ACHN (cell line): ENCODE results near the gene NOCT.
"Not testable (repeated sequence)": the region's sequence is repeated elsewhere in the genome, so short reads cannot be mapped to it uniquely, and the experiment has no call there.

Source experiments
- DNase-seq: peaks from one replicate; pipeline ENCODE4 v3.0.0-alpha.2; 2015
- in situ Hi-C: cut with HindIII; loops from 2 replicates; pipeline ENCODE4 v1.10.0; 2017; ENCODE audit warnings: low sequenced_read_pairs, low pct_ligation_motif_present, low pct_unique_long_range_greater_than_20kb

Gene NOCT

DNA sequence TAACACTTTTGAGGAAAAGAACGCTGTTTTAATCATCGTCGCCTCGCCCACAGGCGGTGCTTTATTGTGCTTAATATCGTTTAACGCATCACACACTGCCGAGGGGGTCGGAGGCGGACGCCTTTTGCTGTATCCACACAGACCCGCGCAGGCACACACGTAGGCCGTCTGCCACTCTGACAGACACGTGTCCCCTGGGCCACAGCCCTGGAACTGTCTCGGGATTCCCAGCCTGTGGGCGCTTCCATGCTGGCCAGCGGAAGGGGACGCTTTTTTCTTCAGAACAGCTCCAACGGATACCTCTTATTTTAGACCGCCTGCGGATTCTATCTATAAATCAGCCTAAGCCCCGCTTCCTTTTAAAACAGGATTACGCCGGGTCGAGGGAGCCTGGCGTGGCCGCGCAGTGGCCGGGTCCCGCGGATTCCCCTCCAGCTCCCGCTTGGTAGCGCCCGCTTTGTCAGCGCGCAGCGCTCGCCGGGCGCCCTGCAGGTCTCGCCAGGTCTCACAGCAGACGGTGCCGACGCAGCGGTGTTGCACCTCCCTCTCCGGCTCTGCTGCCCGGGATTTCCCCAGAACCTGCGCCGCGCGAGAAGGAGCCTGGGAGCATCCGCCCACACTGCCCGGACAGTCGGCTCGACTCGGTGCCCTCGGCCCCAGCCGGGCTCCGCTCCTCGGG is at the start of gene NOCT:
NOCT (plus strand) TSS at position 513 of the 679 bp plus-strand sequence. CDS start 201 bp downstream, outside the sequence.
- DNase-seq = peak; percentile 88
- in situ Hi-C loops = no loop called here

DNA sequence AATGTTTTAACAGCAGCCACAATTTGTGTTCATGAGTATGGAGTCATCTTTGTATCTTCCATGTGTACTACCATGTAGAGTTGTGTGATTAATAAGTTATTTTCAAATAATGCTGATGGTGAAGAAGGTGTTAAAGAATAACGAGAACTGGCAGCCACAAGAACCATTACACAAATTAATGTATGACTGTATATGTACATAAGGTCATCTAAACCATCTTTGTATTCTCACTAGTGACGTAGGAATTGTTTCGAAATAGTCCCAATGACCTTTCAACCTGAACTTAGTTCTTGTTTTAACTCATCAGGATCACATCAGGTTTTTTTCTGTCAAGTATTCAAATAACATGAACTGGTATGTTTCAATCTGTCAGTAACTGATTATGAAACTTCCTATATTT is 48.3 kb upstream of the NOCT start:
- no peak for DNase-seq
- in situ Hi-C loops = no loop called here

DNA sequence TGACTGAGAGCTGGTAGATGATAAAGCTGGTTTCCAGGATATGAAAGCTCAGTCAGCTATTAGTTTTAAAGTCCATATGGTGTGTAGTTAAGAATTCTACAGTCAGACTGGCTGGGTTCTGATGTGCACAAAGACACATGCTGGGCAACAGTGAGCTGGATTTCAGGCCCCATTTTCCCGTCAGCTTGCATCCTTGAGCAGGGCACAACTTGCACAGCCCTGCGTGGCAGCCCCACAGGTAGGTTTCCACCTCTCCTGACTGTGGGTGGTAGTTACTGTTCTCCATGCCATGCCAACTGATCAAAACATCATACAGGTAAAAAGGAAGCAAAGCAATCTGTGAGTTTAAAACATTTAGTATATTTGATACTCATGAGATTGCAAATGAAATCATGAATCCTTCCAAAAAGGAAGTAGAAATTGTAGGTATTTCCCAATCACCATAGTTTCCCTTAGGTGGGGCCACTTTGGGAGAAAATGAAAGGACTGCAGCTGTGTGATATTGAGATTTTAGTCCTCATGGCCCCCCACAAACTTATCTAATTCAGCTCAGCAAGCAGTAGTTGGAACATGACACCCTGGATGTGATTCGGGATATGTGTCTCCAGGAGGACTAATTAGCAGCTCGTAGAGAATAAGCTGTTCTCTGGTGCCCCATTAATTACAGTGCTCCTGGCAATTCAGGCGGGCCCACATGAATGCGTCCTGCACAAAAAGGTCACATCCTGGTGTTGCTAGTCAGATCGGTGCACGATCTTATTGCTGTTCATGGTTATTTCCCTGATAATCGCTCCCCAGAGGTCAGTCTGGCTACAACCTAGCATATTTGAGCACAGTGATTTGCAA is 42.4 kb upstream of the NOCT start:
- in situ Hi-C loops = no loop called here
- DNase-seq = no peak

- DNase-seq = no peak
- in situ Hi-C loops = no loop called here
Measured at GRCh38 chr4:138975225-138975624, 40.4 kb upstream of the NOCT start.

DNA sequence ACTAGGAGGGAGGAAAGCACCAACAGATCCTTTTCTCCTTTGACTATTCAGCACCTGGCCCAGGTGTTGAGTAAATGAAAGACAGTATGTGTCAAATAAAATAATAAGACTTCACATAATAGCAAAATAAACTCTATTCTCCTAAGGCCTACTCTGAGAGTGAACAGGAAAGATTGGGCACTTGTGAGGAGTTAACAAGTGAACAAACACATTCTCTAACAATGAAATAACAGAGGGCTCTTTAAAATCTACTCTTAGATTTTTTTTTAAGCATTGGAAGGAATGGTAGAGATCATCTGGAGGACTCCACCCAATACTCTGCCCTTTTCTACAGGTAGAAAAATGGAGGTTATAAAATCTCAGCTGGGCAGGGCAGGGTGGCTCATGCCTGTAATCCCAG is 39.1 kb upstream of the NOCT start:
- DNase-seq = no peak
- in situ Hi-C loops = no loop called here

DNA sequence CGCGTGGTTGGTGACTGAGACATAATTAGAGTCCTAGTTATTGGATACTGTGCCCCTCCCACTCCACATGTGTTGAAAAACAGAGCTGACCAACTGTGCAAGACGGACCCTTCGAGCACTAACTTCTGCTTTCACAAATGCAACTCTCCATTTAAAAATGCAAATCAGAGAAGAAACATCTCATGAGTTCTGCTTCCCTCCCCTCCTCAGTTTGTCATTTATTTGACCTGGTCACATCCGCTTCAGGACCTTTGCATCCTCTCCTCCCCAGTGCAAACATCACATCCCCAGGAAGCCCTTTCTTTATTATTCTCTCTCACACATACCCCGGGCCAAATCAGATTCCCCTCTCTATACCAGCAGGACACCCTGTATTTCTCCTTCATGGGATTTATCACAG is 38.1 kb upstream of the NOCT start:
- in situ Hi-C loops = no loop called here
- DNase-seq = no peak

DNA sequence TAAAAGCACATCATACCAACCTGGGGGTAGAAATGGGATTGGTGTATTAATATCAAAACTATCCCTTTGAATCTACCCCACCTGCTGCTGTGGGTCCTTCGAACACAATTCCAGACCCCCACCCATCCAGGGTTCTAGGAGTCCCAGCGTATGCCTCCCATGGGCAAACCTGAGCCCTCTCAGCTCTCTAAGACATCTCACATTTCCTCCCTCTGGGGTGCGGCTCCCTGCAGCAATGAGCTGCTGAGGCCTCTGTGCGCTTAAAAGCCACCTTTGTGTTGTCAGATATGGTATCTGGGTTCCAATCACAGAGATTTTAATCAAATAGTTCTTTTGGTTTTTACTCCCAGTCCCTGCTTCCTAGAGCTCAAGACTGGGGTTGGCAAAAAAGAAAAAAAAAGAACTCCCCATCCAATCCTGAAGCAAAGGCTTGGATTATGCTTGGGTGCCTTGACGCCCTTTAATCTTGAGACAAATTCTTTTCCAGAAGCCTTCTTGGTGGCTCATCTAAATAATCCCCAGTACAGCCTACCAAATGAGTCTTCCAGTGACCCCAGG is 37.5 kb upstream of the NOCT start:
- no peak for DNase-seq
- in situ Hi-C loops = no loop called here

DNA sequence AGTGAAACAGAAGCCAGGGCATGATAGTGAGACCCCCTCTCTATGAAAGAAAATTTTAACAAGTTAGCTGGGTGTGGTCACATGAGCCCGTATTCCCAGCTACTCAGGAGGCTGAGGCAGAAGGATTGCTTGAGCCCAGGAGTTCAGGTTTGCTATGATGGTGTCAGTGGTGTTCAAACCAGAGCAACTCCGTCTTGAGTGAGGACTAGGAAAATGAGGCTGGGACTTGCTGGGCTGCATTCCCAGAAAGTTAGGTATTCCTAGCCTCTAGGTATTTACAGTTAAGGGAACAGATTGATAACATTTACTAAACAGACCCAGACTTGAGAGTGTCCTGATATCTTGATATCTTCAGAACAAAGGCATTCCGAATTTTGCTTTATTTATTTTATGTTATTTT is 37.0 kb upstream of the NOCT start:
- DNase-seq = no peak
- in situ Hi-C loops = no loop called here

DNA sequence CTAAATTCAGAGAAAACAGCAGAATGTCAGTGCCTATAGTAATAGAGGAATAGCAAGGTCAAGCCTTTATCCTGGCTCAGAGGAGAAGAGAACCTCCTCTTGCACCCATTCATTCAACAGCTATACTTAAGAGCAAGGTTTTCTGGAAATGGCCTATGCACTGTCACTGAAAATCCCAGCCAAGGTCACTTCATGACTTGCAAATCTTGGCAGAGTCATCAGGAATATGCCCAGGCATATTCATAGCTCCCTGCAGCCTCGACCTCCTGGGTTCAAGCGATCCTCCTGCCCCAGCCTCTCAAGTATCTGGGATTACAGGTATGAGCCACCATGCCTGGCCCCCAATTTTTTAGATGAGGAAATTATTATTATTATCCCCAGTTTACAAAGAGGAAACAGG is 35.8 kb upstream of the NOCT start:
- in situ Hi-C loops = no loop called here
- DNase-seq = no peak

- no peak for DNase-seq
- in situ Hi-C loops = no loop called here
Measured at GRCh38 chr4:138981930-138982390, 33.6 kb upstream of the NOCT start.

GRCh38 chr4:138982754-138983153 is 32.8 kb upstream of the NOCT start:
- DNase-seq = no peak
- in situ Hi-C loops = no loop called here

DNA sequence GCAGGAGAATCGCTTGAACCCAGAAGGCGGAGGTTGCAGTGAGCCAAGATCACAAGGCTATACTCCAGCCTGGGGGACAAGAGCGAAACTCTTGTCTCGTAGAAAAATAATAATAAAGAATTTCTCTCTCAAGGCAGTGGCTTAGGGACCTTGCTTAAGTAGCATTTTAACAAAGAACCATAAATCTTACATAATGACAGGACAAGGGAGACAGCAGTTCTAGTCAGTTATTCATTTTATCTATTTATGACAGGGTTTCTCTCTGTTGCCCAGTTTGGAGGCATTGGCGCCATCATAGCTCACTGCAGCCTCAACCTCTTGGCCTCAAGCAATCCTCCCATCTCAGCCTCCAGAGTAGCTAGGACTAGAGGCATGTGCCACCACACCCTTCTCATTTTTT is 31.9 kb upstream of the NOCT start:
- no peak for DNase-seq
- in situ Hi-C loops = no loop called here

- DNase-seq = no peak
- in situ Hi-C loops = no loop called here
Measured at GRCh38 chr4:138984647-138985046, 30.9 kb upstream of the NOCT start.

GRCh38 chr4:138992676-138993075 is 22.9 kb upstream of the NOCT start:
- in situ Hi-C loops = no loop called here
- DNase-seq = no peak

- DNase-seq = no peak
- in situ Hi-C loops = no loop called here
Measured at GRCh38 chr4:138996090-138996489, 19.5 kb upstream of the NOCT start.

DNA sequence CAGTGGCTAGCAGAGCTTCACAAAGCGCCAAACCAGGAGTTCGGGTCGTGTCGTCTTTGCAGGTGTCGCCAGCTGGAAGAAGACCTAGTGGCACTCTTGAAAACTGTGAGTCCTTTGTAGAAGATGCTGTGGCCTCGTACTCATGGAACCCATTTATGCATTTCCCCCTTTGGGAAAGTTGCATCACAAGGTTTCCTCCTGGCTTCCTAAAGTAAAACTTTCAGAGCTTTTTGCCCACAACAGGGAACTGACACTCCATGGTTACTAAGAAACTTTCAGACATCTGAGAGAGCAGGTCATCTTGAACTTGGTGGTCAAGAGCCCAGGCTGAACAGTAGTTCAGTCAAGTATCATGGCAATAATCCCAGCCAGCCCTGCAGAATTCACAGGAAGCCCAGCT is 15.9 kb upstream of the NOCT start:
- in situ Hi-C loops = no loop called here
- DNase-seq = no peak

DNA sequence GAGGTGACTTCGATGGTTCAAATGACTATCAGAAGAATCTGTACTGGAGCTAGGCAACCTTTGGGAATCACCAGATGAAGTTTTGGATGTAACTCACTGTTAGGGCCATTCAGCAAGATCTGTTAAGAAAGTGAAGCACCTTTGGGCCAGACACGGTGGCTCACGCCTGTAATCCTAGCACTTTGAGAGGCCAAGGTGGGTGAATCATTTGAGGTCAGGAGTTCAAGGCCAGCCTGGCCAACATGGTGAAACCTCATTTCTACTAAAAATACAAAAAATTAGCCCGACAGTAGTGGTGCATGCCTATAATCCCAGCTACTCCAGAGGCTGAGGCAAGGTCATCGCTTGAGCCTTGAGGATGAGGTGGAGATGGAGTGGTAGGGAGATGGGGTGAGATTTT is 15.4 kb upstream of the NOCT start:
- DNase-seq, in situ Hi-C loops: not testable (repeated sequence)

DNA sequence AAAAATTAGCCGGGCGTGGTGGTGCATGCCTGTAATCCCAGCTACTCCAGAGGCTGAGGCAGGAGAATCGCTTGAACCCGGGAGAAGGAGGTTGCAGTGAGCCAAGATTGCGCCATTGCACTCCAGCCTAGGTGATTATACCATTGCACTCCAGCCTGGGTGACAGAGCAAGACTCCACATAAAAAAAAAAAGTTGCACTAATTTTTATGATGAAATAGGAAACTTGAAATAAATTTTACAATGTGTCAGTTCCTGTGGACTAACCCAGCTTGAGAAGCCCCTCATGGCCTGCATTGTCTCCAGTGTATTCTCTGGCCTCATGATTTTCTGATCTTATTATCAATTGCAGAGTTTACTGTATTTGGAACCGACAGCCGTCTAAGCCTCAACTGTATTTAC is 14.2 kb upstream of the NOCT start:
- in situ Hi-C loops = not testable (repeated sequence)

DNA sequence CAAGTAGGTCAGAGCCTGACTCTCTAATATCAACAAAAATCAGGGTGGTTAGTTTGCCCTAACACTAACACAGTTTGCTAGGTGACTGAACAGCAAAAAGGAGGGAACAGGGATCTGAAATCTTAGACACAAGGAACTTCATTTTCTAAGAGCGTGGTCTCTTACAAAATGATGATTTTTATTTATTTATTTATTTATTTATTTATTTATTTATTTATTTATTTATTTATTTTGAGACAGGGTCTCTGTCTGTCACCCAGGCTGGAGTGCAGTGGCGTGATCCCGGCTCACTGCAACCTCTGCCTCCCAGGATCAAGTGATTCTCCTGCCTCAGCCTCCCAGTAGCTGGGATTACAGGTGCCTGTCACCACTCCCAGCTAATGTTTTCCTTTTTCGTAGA is 11.9 kb upstream of the NOCT start:
- DNase-seq, in situ Hi-C loops: not testable (repeated sequence)

More for the DNA sequence above, 14.2 kb upstream of the NOCT start:
- not testable (repeated sequence) for DNase-seq

DNA sequence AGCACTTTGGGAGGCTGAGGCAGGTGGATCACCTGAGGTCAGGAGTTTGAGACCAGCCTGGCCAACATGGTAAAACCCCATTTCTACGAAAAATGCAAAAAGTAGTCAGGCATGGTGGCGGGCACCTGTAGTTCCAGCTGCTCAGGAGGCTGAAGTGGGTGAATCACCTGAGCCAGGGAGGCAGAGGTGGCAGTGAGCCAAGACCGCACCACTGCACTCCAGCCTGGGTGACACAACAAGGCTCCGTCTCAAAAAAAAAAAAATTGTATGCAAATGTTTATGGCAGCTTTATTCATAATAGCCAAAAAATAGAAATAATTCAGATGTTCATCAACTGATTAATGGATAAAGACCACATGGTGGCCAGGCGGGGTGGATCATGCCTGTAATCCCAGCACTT is 9.8 kb upstream of the NOCT start:
- in situ Hi-C loops = no loop called here
- no peak for DNase-seq
